DMS79 treated with DMSO at 0.1 percent for 48 hours (cell line): Measurements from ENCODE around the gene ARL4C.

Experiments used
- DNase-seq: peaks from one replicate; lab custom pipeline; 2025; lab: John Stamatoyannopoulos, UW

ARL4C gene, protein sequence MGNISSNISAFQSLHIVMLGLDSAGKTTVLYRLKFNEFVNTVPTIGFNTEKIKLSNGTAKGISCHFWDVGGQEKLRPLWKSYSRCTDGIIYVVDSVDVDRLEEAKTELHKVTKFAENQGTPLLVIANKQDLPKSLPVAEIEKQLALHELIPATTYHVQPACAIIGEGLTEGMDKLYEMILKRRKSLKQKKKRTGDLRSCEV

DNA sequence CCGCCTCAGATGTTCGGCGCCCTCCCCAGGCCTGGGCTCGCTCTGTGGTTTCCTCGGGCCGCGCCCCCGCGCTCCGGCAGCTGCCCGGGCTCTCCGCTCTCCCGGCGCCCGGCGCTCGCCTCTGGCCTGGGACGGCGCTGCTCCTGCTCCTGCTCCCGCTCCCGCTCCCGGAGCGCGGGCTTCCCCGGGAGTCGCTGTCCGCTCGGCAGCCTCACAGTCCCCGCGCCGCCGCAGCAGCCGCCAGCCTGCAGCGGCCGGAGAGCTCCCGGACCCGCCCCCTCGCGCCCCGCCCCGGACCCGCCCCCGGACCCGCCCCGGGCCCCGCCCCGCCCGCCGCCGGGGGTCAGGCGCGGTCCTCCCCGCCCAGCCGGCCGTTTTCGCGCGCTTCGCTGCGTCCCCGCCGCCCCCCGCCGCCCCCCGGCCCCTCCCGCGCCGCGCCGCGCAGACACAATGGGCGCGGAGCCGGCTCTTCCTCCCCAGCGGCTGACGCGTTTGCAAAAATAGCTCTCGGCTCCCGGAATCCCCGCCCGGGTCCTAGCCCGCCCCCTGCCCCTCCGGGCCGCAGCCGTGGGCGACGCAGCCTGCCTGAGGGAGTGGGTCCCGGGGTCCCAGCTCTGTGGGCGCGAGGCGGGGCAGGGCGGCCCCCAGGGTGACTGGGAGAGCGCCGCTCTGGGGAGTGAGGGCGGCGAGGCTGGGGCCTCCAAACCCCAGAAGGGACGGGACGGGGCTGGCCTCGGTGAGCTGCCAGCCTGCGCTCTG lies at the start of gene ARL4C:
ARL4C (minus strand) TSS at position 247 of the 759 bp plus-strand sequence. CDS start 495 bp downstream, outside the sequence.
- DNase-seq: peak; percentile 22

DNA sequence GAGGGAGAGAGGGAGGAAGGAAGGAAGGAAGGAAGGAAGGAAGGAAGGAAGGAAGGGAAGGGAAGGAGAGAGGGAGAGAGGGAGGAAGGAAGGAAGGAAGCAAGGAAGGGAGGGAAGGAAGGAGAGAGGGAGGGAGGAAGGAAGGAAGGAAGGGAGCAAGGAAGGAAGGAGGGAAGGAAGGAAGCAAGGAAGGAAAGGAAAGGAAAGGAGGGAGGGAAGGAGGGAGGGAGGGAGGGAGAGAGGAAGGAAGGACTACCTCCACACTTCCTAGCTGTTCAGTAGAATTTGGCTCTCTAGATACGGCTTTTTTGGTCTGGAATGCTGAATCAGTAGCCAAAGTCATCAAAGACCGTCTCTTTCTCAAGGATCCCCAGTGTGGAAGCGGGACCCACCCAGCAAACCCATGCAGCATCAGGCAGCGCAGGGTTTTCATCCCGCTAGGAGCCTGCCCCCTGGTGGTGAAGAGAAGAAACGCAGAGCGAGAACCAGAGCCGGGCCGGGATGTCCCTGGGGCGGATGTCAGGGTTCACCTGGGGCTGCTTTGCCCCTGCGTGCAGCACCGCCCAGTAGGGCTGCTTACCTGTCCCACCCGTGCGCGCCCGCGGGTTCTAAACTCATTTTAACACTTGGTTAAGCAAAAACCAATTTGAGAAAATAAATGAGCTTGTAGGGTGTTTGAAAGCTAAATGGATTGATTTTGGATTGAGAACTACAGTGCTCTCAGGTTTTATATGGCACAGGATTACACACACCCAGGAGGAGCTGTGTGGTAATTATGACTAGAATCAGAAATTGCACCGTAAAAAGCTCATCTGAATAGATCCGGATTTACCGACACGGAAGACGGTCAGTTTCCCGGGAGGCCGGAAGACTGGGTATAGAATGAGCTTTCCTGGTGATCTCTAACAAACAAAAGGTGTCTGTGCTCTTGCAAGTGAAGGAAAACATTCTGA lies 48.1 kb upstream of the ARL4C start:
- no peak for DNase-seq

DNA sequence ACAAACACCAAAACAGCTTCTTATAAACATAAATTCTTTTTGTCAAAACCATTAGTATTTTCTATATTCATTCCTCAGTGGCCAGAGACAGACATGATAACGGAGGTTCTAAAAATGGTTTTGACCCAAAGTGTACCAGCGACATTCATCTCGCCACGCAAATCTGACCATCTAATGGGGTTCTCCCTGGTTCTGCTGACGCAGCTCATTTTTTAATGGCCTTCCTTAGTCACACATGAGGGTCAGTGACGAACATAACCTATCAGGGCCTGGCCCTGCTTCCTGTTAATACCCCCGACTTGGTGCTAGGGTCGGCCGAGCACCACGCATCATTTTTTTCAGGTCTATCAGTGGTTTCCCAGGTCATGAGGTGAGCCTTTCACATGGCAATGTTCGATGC lies 45.9 kb upstream of the ARL4C start:
- no peak for DNase-seq

DNA sequence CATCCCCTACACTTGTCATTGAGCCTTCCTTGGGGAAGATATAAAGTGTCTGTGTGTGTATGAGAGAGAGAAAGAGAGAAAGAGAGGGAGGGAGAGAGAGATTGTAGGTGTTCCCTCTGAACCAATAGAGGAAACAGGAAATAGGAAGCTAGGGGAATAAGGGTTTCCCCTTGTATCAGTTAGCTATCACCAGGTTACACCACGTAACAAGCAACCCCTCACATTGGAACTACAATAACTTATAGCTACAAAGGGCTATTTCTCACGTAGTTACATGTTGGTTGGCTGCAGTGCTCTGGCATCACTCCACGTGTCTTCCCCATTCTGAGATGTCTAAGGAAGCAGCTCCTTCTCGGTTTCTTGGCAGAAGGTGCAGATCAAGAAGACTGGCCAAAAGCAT lies 41.0 kb upstream of the ARL4C start:
- no peak for DNase-seq

DNA sequence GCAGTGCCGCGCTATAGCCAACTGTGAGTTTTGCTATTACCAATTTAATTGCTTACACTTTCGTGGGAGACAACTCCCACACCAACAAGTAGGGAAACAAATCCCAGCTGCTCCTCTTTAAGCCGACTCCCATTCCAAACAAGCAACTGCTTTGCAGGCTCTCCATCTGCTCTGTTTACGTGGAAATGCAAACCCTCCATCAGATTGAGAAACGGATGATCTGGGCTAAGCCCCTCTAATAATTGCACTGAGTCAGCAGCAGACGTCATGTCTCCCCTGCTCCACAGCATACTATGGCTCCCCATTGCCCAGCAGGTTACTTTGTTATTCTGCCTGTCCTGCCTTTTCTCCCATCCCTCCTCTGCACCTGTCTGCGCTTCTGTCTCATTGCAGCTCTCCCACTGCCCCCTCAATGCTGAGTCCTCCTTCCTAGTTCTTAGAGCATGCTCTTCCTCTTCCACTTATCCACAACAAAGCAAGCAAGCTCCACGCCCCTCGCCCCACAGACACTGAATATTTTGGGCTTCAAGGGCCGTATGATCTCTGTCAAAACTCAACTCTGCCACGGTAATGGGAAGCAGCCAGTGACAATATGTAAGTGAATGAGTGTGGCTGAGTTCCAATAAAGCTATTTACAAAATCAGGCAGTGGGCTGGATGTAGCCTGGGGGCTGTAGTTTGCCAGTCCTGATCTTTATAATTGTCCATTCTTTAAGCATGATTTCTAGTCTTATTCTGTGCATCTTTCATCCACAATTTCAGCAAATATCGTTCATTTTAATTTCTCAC lies 39.5 kb upstream of the ARL4C start:
- peak; percentile 35 for DNase-seq

DNA sequence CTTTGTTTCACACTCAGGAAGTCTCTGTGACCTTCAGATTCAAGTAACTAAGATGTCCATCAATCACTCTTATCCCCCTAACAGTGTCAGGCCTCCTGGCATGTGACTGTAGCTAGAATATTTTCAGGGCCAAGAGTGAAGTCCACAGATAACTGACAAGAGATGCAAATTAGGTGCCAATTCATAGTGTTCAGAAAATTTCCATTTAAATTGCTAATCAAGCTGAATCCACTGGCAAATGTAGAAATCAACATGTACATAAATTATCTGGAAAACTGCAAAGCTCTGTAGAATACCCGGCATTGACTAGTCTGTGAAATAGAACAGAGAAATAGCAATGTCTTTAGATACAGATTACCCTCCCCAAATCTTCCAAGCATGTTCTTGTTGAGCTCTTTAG lies 38.6 kb upstream of the ARL4C start:
- DNase-seq: no peak

DNA sequence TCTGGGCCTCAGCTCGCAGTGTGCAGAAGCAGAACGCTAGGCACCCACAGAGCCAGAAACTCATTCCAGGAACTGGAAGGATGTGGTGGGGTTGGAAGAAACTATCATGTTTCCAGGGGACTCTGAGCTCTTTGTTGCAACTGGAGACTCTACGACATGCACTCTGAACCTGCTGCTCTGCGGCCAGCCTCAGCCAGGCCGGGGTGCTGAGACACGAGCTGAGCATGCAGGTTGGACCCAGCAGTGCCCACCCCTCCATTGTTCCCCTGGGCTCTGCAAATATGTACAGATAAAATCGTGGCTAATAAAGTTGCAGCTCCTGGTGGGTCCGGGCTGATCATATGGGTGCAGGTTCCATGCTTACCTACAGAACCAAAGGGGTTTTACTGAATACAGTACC lies 37.6 kb upstream of the ARL4C start:
- no peak for DNase-seq

DNA sequence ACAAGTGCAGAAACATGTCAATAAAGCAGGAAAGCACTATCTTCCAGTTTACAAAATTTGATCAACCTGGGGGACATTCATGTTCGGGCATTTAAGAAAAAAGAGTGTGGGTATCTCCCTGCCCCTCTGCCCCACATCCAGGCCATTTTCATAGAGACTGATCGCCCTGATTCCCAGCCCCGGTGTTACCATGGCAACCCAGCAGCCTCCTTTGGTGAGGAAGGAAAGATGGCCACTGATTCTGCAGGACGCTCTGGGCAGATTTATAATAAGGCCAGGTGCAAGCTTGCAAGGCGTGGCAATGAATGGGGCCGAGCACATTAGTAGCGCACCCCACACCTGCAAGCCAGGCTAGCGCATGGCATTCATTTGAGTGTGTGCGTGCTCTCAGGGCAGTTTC lies 36.7 kb upstream of the ARL4C start:
- peak; percentile 63 for DNase-seq

DNA sequence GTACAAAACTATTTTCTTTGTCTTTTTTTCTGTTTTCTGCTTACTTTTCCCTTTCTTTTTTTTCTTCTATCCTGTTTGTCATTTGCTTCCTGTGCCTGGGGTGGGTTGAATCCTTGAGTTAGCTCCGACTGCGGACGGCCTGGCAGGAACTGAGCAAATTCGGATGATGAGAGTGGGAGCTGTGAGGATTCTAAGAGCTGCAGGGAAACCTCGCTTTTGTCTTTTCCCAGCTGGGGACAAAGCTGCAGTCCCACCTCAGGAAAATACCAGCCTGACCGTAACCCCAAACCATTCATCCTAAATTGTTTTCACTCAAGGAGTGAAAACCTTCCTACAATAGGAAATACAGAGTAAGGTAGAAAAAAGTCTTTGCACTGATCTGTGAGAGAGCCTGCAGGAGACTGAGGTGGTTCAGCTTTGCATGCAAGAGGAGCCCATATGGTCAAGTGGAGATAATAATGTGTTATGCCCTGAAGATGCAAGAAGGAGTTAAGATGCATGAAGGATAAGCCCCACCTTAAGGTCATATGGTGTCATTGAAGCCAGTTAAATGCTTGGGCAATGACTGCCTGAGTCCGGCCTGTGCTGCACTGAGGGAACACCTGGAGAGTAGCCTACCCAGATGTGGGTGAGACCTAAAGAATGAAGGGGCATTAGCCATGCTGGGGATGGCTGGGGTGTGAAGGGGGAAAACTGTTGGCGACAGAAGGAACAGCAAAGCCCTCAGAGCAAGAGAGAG lies 31.7 kb upstream of the ARL4C start:
- no peak for DNase-seq

DNA sequence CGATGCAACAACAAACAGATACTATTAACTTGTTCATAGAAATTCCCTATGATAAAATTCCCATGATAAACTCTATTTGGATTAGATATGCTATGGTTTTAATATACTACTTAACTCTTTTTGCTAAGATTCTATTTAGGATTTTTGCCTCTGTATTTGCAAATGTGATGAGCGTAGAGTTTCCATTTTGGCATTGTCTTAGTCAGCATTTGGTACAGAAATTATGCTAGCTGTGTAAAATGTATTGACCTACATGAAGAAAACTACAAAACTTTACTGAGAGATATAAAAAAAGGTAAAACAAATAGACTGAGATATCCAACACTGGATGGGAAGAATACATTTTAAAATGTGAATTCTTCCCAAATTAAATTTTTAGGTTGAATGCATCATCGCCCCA lies 29.8 kb upstream of the ARL4C start:
- DNase-seq: no peak

DNA sequence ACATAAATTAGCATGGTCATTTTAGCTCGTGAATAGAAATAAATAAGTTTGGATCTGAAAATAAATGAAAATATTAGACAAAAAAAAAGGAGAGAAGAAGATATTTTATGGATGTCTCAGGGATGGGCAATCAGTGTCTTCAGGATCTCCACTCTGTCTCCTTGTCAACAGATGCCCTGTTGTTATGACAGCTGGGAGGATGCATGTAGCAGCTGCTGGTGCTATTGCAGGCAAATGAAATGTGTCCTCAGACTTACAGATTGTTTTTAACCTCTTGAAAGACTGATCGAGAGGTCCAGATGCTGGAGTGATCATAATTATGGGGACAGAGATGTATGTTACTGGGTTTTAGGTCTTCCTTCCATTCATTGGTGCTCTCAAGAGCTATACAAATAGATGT lies 24.7 kb upstream of the ARL4C start:
- DNase-seq: no peak

DNA sequence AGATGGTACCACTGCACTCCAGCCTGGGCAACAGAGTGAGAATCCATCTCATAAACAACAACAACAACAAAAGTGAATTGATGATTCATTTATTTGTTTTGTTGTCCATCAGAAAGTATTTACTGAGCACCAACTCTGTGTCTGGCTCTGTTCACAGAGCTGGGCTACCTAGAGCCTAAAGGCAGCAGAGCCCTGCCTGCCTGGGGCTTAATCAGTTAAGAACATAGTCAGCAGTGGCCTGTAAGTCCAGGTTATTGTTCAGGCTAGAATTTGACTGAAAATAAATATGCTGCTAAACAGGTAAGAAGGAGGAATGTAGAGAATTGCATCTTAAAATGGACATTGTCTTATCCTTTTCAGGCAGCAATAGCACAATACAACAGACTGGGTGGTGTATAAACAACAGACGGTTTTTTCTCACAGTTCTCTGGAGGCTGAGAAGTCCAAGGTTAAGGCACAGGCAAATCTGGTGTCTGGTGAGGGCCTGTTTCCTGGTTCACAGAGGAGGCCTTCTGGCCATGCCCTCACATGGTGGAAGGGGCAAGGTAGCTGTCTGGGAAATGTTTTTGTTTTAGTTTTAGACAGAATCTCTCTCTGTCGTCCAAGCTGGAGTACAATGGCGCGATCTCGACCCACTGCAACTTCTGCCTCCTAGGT lies 22.2 kb upstream of the ARL4C start:
- no peak for DNase-seq

DNA sequence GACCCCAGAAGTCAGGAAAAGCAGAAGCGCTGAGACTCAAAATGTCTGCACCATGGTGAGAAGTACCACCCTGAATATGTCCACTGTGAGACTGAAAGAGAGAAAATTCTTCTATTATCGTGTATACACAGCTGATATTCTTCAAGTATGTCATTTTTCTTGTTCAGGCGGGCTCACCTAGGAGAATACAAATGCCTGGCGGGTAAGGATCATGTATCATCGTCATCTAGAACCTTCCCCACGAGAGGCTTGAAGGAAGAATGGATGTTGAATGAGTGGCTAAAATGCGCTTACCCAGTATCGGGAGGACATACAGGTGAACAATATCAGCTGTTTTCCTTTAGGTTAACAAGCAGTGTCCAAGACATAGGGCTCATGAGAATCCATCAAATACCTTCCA lies 21.1 kb upstream of the ARL4C start:
- DNase-seq: no peak

DNA sequence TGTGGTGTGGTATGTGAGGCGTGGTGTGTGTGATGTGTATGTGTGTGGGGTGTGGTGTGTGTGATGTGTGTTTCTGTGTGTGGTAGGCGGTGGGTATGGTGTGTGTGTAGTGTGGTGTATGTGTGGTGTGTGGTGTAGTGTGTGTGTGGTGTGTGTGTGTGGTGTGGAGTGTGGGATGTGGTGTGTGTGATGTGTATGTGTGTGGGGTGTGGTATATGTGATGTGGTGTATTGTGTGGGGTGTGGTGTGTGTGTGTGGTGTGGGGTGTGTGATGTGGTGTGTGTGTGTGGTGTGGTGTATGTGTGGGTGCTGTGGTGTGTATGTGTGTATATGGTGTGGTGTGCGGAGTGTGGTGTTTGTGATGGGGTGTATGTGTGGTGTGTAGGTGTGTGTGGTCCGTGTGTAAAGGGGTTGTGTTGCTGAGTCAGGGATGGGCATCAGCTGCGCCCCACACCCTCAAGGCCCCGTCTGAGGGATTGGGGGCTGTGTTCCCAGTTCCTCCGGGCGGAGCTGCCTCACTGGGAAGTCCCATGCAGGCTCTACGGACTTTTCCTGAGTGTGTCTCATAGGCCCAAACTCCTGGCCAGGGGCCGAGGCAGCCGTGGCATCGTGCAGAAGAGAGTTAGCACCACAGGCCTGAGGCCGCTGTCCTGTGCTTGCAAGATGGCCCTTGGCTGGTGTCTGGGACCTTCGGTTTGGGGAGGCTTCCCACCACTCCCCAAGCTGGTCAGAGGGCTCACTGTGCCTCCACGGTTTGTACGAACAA lies 18.2 kb upstream of the ARL4C start:
- DNase-seq: no peak

DNA sequence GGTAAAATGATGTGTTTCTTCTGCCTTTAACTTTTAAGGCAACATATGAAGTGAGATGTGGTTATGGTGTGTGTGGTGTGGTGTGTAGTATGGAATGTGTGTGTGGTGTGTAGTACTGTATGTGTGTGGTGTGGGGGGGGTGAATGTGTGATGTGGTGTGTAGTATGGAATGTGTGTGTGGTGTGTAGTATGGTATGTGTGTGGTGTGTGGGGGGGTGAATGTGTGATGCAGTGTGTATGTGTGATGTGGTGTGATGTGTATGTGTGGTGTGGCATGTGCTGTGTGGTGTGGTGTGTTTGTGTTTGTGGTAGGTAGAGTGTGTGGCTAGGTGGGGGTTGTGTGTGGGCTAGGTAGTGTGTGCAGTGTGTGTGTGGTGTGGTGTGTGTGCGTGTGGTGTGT lies 17.2 kb upstream of the ARL4C start:
- no peak for DNase-seq

DNA sequence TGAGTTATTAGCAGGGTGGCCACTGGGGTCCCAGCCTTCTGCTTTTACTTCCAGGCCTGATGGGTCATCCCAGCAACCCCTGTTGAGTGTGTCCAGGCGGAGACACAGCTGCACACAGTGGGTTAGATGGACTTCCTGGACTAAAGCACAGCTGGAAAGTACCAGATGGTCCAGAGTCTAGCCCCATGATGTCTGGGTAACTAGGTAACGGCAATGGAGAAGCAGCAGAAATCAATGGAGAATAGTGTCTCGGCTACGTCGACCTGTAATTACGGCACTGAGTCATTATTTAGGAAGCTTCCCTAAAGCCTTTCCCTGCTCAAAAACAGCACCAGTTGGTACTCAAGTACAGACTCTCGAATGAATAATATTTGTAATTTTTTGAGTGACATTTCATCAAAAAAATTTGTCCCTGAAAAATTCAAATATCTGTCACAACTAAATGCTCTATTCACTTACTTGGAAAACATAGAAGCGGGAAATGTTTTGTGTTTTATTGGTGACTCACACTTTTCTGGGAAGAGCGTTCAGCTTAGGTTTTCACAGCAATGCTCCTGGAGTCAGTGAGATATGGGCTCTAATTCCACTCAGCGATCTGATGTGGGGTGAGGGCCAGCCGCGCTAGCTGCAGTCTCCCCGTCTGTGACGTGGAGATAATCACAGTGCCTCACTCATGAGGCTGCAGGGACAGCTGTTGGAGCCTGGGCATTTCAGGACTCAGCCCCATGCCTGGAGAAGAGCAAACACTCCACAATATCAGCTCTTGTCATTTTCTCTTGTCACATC lies 16.2 kb upstream of the ARL4C start:
- DNase-seq: no peak

DNA sequence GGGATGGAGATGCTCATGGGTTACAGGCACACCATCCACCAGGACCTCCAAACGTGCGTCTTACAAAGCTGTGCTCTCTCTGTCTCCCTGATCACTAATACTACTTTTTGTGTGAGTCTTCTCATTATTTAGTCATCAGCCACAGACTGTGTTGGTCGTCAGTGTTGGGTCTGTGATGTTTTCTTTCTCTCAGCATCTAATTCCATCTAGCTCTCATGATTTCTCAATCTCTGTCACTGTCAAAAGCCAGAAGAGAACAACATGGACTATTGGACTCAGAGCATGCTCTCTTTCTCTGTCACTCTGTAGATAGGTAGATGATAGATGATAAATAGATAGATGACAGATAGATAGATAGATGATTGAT lies 6.0 kb upstream of the ARL4C start:
- DNase-seq: no peak

DNA sequence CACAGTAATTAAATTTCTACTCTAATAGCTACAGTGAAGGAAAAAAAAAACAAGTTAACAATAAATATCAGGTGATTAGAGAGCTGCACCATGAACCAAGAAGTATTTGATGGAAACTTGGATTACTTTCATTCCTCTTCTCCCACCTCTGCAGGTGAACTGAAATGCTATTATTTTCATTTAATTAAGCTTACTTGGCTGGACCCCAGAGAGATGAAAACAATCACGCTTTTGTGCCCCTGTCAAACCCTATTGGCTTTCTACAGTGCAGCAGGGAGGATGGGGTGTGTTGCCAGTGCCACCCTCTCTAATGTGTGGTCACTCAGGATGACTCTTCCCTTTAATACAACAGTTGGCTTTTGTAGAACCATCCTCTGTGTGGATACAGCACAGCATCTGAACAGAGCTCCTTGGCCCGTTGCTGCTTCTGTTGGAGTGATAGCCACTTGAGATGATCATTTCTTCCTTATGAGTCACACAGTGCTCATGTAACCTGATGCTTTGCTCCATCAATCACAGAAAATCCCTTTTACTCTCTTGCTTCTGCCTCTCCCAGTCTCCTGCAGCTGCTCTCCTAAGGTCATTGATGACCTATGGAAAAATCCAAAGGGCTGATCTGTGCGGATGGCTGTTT lies 5.5 kb upstream of the ARL4C start:
- DNase-seq: peak; percentile 70
